ENCODE data around the gene ANAPC16.

- TF ChIP-seq POLR2A (IDR thresholded peaks at IDR 0.05) (no peak), CTCF (IDR thresholded peaks at IDR 0.05) (no peak)
These were observed 10.7 kb downstream of the ANAPC16 start for GRCh38 chr10:72226418-72227027.
